ENCODE data around the gene PIWIL4.

PIWIL4 gene

DNA sequence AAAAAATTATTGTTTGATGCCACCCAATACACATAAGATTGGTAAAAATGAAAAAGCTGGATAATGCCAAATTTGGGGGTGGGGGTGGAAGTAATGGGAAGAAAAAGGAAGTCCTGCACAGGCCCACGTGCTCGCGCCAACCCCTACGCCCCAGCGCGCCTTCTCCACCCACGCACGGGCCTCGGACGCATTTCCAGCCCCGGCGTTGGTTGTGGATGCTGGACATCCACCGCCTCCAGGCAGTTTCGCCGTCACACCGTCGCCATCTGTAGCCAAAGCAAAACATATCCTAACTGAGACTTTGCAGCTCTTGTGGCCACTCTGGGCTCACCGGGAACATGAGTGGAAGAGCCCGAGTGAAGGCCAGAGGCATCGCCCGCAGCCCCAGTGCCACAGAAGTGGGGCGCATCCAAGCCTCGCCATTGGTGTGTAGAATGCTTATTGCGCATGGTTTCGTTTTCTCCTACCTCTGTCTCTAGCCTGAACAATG lies at the start of gene PIWIL4:
TSS of gene PIWIL4 (plus strand) at position 188 of the 490 bp plus-strand sequence. CDS start at position 339, 151 bp downstream.
- FAIRE-seq (no peak), DNase-seq (ENCODE audit: insufficient read length, low spot score) (no peak)

DNA sequence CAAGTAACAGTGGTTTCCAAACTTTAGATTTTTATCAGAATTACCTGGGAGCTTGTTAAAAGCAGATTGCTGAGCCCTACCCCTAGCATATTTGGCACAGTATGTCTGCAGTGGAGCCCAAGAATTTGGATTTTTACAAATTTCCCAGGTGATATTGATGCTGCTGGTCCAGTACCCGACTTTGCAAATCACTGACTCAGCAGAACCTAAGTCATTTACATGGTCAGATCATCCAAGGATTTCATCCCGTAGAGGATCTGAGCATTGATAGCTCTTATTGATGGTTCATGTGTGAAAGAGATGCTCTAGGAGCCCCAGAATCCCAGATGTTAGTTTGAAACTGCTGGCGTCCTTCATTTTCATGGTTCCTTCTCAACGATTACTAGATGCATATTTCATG lies 48.9 kb upstream of the PIWIL4 start:
- DNase-seq (ENCODE audit: insufficient read length, low spot score) (no peak), FAIRE-seq (no peak)

DNA sequence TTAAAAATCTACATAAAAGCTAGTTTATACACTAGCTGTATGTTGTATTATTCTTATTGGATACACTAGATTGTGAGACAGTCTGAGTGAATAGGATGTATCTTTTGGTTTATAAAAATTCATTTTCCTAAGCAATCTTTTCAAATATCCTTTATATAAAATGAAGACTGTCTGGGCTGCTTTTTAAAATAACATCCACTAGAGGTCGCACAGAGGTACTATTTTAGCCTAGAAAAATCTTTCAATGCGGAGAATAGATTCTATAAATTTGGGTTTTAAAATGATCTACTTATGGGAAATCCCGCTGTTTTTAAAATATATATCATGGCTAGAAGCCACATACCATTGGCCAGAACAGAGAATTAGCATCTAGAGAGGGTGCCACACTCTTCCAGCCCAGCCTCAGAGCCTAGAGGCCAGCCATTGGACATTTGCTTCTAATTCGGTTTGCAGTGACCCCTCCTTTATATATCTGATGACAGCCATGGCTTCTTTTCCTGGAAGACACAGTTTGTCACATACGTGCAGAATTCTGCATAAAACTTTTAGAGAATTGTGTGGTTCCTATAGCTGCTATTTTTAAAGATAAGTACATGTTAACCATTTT lies 47.6 kb upstream of the PIWIL4 start:
- DNase-seq (ENCODE audit: insufficient read length, low spot score) = no peak
- FAIRE-seq = peak; percentile 64

DNA sequence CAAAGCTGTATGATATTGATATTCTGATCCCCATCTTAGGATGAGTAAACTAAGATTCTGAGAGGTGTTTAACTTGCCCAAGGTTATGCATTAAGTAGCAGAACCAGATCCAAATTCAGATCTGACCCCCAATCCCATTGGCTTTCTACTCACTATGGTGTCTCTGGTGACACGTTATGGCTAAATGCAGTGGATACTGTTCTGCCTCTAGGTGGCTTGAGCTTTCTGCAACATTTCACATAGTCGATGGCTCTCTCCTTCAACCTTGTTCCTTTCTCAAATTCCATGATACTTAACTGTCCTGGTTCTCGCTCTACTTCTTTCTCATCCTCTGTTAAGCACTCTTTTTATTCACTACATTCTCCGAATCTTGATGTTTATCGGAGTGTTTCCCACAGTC lies 45.5 kb upstream of the PIWIL4 start:
- FAIRE-seq = peak; percentile 62
- DNase-seq (ENCODE audit: insufficient read length, low spot score) = no peak

DNA sequence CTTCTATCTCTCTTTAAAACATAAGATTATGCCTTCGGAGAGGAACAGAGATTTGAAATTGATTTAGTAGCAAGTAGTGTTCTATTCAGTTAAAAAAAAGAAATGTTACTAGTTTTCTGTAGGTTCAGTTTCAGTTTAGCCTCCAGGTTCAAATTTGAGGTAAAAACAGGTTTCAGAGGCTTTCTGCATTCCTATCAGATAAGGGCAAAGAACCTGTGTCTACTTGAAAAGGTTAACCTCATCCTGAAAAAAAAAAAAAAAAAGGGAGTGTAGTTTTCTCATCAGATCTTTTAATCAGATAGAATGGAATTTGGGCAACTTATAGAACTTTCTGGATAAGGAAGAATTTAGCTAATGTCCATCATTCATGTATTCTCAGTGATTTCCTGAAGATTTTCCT lies 42.8 kb upstream of the PIWIL4 start:
- no peak for FAIRE-seq
- DNase-seq (ENCODE audit: insufficient read length, low spot score) = no peak

DNA sequence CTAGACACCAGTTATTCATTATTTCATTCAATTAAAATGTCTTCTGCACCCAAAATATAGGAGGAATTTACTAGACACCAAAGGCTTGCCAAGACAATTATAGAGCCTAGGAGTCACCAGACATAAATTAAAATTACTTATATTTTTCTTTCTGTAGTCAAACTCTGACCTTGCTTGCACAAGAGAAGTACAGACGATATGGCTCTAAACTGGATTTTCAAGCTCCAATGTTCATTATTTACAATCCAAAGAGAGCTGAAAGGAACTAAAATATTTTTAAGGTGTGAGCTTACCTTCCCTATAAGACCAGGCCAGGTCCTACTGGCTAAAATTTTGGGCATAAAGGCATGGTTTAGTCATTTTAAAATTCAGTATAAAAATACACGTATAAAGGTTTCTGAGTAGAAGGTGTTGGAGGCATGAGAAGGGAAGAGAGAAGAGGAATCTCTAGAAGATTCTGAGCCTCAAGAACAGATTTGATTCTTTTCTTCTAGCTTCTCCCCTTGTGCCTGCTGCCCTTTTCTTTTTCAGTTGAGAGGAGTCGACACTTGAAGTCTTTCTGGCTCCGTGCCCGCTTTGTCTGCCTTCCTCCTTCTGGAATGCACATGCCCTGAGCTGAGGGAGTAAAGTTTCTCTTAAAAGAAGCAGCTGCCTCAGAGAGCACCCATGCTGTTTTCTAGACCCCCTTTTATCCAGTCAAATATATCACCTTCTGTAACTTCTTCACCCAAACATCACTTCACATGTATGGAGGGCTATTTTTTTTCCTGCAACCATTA lies 41.4 kb upstream of the PIWIL4 start:
- DNase-seq (ENCODE audit: insufficient read length, low spot score) (no peak), FAIRE-seq (no peak)

DNA sequence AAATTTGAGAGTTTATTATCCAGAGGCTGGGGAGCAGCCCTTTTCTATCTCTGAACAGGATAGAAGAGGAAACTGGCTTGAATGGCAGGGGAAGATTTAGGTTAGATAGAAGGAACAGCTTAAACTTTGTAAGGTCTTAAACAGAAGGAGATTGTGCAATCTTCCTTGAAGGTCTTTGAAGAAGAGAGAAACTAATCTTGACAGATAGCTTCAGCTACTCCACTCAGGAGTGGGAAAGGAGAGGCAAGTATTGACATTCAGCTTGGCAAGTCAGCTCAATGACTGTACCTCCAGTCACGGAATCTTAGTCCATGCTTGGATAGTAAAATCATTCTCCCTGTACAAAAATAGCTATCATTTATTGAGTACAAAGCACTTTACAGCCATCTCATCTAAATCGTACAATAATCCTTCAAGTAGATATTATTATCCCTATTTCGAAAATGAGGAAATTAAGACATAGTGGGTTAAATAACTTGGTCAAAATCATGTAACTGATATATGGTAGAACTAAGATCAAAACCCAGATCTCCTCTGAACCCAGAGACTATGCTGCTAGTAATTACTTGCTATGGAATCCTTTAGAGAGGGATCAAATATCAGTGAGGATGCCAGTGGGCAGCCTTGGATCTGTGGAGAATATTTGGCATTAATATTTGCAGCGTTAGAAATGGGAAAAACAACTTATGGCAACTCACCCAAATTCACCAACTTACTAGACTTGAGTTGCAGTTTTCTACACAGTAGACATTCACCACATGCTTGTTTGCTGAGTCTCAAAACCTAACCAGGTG lies 40.3 kb upstream of the PIWIL4 start:
- DNase-seq (ENCODE audit: insufficient read length, low spot score) = no peak
- FAIRE-seq = peak; percentile 14

DNA sequence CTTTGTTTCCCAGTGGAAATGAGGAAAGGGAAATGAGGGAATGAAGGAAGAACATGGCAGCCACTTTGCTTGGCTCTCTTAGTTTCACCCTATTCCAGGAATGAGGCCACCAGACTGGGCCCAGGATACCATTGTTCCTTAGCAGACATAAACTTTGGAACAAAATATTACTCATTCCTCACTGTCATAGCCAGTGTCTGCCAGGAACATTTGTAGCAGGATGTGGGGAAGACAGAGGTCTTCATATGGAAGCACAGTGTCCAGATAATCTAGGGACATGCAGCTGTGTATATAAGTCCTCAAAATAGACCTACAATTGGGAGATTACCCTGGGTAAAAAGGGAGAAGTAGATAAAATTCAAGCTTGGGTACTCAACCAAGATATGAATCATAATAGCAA lies 38.6 kb upstream of the PIWIL4 start:
- FAIRE-seq (no peak), DNase-seq (ENCODE audit: insufficient read length, low spot score) (no peak)

DNA sequence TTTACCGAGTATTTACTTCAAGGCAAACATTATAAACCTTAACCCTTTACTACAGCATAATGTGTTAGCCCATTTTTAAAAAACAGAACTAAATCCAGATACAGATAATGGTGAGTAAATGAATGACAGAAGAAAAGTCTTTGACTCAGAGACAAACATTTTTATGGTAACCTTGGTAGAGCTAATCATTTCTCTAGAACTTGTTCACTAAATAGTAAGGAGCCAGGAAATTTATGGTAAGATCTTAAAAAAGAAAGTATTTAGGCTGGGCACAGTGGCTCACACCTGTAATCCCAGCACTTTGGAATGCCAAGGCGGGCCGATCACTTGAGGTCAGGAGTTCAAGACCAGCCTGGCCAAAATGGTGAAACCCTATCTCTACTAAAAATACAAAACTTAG lies 35.0 kb upstream of the PIWIL4 start:
- DNase-seq (ENCODE audit: insufficient read length, low spot score) = no peak
- no peak for FAIRE-seq

DNA sequence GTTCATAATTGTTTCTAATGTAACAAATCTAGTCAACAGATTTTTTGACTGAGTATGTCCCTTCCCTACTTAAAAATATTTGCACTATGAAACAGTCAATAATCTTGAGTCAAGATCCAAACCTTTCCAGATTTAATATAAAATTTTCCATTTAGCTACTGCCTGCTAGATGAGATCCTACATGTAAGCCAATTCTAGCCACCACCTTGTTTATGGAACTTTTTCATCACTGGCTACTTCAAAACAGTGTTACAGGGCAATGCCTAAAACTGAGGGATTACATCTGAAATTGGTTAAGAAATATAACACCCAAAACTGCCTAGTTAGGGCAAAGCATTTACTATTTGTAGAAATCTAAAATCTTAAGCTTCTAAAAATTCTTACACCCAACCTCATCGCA lies 34.0 kb upstream of the PIWIL4 start:
- DNase-seq (ENCODE audit: insufficient read length, low spot score) (no peak), FAIRE-seq (peak; percentile 11)

DNA sequence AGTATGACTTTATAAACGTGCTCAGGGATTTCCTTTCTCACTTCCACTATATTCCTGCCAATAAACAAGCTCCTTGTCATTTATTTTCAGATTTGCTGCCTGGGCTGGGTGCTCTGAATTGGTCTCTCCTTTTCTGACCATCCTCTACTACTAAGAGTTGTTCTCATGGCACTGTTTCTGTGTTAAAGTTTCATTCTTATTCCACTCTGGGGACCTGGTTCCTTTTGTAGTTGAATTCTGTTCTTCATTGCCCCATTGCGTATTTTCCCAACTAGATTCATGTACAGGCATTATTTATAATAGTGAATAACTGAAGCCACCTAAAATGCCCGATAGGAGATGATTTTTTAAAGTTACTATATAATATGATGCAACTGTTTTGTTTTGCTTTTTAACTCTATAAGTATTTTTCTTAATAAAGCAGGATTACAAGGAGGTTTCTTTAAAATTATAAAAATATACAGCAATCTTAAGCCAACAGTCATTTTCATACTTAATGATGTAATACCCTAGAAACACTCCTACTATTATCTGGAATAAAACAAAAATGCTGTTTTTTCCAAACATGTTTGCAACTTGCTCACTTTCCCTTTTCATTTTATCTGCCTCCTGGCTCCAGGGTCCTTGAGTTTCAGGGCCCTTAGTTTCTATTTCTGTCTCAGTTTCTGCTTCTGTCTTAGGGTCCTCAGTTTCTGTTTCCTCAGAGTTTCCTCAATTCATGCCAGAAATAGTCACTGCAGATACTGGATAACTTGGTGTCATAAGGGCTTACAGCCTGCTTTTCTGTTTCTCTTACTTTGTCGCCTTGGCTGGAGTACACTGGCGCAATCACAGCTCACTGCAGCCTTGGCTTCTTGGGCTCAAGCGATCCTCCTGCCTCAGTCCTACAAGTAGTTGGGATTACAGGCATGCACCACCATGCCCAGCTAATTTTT lies 33.2 kb upstream of the PIWIL4 start:
- FAIRE-seq = peak; percentile 70
- no peak for DNase-seq (ENCODE audit: insufficient read length, low spot score)

DNA sequence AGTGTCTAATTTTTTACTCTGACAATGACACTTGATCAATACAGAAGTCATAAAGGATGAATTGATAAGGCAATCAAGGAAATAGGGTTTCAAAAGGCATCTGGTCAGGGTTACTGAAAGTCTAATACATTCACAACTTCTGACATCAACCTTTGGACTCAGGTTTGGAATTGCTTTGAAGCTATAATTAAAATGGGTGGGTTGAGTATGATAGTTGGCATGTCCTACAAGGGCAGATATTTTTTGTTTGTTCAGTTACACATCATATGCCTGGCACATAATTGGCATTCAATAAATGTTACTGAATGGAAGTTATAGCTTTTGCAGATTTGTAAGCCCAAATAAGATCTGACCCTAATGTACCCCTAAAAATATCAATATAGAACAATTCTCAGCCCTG lies 30.8 kb upstream of the PIWIL4 start:
- DNase-seq (ENCODE audit: insufficient read length, low spot score) (no peak), FAIRE-seq (peak; percentile 53)

DNA sequence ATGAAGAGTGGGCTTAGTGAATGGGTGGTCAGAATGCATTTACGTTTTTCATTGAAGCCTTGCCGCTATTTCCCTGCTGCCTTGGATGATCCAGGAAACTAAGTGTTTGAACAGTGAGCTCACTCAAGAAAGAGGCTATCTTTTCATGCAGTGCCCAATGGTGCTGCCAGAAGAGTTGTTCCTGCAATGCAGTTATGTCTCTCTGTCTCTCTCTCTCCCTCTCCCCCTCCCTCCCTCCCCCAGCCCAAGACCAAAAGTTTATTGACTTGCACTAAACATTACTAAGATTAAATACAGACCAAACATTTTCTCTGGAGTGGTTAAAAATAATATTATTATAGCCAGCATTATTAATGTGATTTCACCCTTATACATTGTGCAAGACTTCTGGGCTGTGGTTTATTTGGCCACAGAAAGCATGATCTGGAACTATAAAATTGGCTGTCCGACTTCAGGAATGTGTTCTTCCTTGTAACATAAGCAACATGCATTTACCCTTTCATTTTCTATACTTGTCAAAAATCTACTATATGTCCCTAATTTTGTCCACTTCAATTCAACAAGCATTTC lies 30.1 kb upstream of the PIWIL4 start:
- DNase-seq (ENCODE audit: insufficient read length, low spot score) (no peak), FAIRE-seq (no peak)

DNA sequence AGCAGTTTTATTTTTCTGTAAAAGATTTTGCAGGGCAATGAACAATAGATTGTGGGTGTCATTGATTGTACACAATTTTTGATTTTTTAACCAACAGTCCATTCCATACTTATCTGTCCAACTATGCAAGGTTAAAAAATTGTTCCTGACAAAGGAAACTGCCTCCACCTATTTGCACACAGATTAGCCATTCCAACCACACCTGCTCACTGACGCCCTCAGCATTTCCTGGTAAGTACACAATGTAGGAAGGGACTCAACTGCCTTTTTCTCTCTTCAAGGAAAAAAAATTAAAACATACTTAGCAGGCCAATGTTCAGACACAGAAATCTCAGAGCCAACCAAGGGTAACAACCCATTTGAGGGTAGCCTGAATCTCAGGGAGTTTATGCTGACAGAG lies 27.7 kb upstream of the PIWIL4 start:
- DNase-seq (ENCODE audit: insufficient read length, low spot score) = no peak

DNA sequence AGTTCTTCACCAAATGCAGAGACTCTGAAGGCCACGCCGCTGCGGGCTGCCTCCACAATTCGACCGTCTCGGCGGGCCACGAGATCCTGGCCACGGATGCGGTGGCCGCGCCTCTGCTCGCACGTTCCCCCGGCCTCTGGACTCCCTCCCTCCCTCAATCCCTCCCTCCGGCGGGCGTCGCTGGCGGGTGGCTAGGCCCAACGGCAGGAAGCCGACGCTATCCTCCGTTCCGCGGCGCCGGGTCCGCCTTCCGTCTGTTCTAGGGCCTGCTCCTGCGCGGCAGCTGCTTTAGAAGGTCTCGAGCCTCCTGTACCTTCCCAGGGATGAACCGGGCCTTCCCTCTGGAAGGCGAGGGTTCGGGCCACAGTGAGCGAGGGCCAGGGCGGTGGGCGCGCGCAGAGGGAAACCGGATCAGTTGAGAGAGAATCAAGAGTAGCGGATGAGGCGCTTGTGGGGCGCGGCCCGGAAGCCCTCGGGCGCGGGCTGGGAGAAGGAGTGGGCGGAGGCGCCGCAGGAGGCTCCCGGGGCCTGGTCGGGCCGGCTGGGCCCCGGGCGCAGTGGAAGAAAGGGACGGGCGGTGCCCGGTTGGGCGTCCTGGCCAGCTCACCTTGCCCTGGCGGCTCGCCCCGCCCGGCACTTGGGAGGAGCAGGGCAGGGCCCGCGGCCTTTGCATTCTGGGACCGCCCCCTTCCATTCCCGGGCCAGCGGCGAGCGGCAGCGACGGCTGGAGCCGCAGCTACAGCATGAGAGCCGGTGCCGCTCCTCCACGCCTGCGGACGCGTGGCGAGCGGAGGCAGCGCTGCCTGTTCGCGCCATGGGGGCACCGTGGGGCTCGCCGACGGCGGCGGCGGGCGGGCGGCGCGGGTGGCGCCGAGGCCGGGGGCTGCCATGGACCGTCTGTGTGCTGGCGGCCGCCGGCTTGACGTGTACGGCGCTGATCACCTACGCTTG lies 23.2 kb upstream of the PIWIL4 start, which contains the start of gene FUT4:
TSS of gene FUT4 (plus strand) at position 227 of the 951 bp plus-strand sequence. CDS start at position 440, 213 bp downstream.
- DNase-seq (ENCODE audit: insufficient read length, low spot score) (peak; percentile 83), FAIRE-seq (peak; percentile 91)

More for the DNA sequence above, 27.7 kb upstream of the PIWIL4 start:
- no peak for FAIRE-seq

DNA sequence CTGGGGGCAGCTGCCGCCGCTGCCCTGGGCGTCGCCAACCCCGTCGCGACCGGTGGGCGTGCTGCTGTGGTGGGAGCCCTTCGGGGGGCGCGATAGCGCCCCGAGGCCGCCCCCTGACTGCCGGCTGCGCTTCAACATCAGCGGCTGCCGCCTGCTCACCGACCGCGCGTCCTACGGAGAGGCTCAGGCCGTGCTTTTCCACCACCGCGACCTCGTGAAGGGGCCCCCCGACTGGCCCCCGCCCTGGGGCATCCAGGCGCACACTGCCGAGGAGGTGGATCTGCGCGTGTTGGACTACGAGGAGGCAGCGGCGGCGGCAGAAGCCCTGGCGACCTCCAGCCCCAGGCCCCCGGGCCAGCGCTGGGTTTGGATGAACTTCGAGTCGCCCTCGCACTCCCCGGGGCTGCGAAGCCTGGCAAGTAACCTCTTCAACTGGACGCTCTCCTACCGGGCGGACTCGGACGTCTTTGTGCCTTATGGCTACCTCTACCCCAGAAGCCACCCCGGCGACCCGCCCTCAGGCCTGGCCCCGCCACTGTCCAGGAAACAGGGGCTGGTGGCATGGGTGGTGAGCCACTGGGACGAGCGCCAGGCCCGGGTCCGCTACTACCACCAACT lies 22.4 kb upstream of the PIWIL4 start:
- DNase-seq (ENCODE audit: insufficient read length, low spot score) (no peak), FAIRE-seq (no peak)

DNA sequence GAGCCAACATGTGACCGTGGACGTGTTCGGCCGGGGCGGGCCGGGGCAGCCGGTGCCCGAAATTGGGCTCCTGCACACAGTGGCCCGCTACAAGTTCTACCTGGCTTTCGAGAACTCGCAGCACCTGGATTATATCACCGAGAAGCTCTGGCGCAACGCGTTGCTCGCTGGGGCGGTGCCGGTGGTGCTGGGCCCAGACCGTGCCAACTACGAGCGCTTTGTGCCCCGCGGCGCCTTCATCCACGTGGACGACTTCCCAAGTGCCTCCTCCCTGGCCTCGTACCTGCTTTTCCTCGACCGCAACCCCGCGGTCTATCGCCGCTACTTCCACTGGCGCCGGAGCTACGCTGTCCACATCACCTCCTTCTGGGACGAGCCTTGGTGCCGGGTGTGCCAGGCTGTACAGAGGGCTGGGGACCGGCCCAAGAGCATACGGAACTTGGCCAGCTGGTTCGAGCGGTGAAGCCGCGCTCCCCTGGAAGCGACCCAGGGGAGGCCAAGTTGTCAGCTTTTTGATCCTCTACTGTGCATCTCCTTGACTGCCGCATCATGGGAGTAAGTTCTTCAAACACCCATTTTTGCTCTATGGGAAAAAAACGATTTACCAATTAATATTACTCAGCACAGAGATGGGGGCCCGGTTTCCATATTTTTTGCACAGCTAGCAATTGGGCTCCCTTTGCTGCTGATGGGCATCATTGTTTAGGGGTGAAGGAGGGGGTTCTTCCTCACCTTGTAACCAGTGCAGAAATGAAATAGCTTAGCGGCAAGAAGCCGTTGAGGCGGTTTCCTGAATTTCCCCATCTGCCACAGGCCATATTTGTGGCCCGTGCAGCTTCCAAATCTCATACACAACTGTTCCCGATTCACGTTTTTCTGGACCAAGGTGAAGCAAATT lies 21.7 kb upstream of the PIWIL4 start:
- FAIRE-seq = no peak
- no peak for DNase-seq (ENCODE audit: insufficient read length, low spot score)

DNA sequence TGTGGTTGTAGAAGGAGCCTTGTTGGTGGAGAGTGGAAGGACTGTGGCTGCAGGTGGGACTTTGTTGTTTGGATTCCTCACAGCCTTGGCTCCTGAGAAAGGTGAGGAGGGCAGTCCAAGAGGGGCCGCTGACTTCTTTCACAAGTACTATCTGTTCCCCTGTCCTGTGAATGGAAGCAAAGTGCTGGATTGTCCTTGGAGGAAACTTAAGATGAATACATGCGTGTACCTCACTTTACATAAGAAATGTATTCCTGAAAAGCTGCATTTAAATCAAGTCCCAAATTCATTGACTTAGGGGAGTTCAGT lies 21.1 kb upstream of the PIWIL4 start:
- FAIRE-seq (no peak), DNase-seq (ENCODE audit: insufficient read length, low spot score) (no peak)

Data from GM19239 (cell line).